NCI-H128 (cell line): Measurements from ENCODE around the gene ANP32A.

Experiments used
- DNase-seq: peaks from one replicate; lab custom pipeline; 2025; ENCODE audit not compliant: unreplicated experiment; lab: John Stamatoyannopoulos, UW

The ANP32A gene

DNA sequence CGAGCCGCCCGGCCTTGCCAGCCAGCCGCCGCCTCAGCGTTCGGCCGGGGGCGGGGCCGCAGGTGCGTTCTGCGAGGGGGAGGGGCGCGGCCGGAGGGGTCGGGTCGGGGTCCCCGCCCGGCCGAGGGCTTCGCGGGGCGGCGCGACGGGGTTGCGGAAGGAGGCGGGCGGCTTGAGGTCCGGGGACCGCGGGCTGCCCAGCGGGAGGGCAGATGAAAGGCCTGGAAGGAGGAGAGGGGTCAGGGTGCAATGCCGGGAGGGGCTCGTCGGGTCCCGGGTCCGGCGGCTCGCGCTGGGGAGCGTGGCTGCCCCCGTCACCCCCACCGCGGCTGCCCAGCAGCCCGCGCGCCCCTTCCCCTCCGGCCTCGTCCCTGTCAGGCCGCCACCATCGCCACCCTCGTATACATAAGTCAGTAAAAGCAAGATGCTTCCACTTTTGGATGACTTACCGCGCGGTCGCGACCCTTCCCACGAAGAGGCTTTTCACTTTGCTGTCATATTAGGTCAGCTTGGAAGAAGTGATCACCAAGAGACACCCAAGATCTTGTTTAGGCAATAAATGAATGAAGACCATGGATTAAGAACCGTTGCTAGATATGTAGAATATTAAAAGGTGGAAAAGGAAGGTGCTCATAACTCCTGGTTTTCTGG lies 620 bp upstream of the ANP32A start:
- DNase-seq: no peak

DNA sequence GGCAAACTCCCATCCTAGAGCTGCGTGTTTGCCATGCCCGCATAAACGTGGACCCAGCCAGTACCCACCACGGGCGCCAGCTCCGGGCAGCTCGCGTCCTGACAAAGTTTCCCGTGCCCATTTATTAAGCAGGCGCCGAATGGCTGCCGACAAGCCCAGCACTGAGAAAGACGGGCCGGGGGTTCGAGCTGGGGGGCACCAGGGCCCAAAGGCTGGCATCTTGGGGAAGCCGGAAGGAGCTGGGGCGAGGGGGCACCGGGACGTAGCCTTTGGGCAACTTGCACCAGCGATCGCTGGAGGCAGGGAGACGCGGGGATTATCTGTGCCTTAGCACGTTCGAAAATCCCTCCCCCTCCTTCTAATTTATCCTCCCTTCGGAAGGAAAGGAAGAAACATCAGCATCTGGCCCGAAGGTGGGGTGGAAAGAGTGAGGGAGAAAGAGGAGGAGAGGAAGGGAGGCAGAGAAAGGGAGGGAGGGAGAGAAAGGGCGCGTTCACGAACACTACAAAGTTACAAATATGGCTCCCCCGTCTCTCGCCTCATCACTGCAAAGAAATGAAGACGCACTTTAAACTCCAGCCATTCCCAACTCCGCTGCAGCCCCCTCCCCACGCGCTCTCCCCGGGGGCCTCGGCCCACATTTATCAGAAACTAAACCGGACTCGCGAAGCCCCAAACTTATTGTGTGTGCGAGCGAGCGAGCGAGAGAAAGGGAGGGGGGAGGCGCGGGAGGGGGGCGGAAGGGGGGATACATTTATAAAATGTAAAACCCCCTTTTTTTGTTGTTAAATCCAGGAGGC lies 1.0 kb downstream of the ANP32A start:
- DNase-seq: no peak

DNA sequence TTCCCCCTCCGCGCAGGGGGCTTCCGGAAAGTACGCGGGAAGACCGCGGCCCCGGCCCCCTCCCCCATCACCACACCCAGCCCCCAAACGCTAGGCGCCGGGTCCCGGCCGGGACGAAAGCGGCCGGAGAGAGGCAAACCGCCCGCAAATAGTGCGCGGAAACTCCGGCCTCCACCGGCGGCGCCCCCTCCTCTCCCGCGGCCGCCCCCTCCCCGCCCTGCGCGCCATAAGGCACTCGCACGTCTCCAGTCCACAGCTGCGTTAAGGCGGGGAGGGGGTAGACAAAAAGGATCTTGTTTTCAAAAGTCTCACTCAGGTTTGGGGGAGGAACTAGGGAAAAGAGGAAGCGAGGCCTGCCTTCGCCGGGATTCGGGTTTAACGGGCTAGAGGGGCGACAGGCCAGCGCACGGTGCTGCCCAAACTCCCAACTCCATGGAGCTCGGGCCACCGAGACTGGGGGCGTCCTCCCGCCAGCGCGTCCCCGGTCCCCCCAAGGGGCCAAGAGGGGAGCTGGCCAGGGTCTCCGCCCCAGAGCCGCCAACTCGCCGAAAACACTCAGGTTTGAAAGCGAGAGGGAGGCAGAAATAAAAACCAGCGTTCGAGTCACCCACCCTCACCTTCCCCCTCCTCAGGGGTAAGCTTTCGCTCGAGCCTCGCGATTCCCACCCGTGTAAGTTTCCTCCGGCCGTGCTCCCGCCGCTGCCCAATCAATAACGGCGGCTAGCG lies 1.8 kb downstream of the ANP32A start:
- DNase-seq: no peak

DNA sequence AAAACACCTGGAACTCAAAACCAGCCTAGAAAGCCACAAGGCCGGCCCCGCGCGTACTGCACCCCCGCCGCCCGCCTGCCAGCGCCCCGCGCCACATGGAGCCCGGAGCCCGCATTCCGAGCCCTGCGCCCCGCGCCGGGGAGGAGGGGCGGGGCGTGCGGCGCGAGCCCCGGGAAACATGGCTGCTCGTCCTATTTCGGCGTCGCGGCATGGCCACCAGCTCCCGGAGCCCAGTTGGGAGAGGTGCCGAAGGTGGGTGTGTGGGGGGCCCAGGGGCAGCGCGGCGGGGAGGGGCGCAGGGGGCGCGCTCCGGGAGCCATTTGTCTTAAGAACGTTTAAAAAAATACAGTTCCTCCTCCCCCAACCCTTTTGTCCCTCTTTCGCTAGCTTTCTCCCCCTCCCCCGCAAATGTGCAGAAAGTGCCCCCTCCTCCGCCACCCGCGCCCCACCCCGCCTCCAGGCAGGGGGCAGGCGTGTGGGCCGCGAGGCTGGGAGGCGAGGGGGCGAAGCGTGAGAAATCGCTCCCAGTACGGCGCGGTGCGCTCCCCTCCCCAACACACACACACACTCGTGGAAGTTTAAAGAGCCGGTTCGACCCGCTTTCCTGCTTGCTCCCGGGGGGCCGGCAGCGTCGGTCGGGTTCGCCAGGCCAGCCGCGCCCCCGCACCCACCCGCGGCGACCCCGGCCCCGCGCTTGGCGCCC lies 2.5 kb downstream of the ANP32A start:
- DNase-seq: no peak

DNA sequence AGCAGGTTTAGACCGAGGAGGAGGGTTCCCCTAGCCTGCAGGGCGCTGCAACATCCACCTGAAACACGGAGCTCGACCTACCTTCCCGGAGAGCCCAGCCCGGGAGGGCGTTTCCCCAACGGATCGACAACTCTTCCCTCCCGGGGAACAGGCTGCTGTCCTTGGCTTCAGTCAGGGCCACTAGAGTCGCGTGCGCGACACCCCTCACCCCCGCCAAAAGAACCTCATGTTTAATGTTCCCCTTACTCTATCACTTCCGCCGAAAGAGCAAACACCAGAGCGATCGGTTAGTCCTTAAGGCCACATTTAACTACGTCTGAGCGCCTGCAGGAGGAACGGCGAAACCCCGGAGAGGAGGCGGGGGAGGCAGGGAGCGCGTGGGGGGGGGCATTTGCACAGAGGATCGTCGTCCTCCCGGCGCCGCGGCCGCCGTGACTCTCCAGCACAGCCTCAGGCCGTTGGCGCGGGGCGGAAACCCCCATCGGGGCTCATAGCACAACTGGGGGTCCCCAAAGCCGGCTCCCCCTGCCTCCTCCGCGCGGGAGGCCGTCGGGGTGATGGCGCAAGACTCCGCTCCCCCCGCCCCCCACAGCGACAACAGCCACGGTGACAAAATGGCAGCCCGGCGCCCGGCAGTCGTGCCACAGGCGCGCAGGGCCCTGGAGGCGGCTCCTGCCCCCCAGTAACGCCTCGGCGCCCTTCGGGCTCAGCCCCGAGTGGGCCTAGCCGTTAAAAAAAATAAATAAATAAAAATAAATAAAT lies 3.2 kb downstream of the ANP32A start:
- no peak for DNase-seq

DNA sequence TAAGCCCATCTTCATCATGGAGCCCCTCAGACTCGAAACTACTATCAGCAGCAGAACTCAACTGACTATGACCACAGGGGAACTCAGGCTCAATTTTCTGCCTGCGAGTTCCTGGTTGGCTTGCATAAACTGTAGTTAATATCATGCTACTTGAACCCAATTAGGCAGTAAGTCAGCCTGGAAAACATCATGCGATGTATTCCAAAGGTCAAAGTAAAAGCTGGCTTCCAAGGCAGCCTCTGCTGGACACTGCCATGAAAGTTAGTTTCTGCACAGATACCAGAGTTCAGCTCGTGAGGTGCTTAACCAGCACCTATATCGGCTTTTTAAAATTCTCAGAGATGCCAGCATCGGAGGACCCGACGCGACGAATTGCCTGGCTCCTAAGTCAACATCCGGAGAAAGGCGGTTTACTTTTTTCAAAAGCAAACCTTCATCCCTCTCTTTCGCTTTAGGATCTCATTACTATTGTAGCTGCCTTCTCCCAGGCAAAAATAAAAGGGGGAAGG lies 3.8 kb downstream of the ANP32A start:
- no peak for DNase-seq

DNA sequence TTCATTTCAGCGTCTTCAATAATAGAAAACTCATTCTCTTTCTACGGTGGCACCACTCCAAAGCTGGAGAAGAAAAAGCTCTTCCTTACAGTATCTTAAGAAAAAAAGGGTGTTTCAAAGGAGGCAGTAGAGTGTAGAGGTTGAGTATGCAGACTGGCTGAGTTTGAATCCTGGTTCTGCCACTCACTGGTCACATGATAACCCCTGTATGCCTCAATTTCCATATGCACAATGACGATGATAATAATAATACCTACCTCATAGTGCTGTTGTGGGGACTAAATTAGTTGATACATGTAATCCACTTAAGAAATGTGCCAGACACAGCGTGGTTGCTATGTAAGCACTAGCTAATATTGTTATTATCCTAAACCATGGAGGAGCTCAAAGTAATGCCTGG lies 4.5 kb downstream of the ANP32A start:
- DNase-seq: no peak

DNA sequence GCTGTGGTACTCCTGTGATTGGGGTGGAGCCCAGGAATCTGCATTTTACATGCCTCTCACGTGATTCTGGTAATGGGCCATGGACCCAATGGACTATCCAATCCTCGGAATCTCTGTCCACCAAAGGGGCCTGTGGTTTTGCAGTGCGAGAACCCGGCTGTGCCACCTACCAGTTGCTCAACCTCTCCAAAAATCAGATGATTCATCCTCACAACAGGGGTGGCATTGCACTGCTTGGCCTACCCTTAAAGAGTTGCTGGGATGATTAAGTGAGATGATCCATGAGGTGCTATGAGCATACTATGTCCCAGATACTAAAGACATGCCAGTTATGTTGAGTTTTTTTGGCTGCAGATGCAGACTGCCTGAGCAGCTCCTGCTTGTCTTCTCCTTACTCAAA lies 5.1 kb downstream of the ANP32A start:
- no peak for DNase-seq

DNA sequence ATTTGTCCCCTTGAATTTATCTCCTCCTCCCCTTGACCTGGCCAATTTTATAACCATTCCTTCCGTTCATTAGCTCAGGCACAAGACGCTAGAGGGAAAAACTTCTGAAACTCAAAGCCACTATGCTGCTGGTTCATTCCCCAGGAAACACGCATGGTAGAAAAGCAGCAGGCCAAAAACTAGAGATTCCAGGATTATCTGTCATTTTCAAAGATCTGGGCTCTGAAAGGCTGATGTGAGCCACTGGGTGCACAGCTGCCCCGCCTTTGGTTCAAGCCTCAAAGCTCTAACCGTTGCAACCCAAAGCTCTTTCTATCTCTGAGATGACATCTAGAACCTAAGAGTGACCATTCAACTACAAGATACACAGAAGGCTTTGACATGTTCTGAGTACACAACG lies 6.1 kb downstream of the ANP32A start:
- no peak for DNase-seq

DNA sequence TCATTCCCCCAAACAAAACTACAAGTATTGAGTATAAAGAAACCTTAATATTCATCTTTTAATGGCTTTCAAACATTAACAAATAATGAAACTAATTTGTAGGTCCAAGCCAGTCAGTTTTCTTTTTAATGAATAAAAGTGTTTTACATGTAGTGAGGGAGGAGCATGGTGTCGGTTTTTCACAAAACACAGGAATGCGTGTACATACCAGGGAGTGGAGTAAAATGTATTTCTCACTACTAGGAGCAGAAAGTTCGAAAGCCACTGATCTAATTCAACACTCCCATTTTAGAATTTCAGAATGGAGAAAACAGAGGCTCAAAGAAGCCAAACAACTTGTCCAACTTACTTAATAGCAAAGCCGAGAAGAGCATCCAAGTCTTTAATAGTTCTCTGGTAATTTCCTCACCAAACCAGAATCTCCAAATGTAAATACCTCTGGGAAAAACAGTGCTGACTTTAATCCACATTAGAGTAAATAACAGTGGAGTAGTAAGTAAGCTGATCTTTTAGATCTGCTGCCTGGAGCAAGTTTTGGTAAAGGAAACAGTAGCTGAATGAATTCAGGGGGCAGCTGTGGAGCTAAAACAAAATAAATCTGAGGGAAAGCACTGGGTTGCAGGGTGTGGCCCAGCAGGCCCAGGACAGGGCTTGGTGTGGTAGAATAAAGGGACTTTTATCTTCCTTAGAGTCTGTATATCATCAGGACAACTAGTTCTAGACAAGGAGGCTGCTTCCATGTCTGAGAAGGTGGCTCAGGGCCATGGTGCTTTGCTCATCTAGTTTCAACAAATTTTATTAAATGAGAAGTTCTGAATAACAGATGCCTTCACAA lies 7.9 kb downstream of the ANP32A start:
- no peak for DNase-seq

DNA sequence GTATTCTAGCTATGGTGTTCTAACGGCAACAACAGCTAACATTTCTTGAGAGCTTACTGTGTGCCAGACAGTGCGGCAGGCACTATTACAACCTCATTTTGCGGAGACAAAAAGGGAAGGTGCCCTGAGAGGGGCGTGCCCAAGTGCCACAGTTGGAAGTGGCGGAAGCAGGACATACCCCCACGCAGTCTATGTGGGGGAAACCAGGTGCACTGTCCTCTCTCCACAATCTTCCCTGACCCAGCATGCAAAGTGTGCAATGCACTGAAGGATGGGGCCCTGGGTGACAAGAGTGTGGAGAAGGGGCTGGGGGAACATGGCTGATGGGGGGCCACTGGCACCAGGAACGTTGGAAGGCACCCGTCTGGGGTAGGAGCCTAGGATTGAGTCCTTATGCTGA lies 8.6 kb downstream of the ANP32A start:
- no peak for DNase-seq

DNA sequence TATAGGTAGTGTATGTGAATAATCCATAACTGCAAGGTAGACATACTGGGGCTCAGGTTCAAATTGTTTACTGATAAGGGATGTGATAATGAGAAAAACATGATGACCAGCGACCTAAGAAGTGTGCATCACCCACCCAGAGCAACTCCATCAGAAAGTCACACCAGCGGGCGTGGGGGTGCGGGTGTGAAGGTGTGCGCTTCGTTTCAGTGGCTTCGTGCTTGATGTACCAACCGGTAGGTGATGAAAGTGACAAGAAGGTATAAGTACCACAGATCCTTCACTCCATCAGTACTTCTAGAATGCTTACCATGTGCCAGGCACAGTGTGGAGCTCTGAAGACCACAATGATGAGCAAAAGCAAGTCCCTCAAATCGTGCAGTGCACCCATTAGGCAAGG lies 11.2 kb downstream of the ANP32A start:
- DNase-seq: no peak

DNA sequence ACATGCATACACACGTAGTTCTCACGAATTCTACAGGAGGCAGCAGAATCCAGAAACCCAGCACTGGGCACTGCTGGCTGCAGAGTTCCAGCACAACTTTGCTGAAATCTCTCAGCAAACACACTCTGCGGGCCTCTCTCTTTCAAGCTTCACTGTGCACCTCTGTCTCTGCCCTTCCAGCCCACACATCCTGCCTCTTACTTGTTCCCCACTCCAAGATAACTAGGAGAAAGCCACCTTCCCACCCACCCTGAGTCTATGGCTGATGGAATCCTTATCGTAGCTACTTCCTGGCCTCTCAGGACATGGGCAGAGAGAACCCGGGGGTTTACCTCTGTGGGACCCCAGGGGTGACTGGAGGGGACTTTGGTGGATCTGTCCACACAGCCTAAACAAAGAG lies 11.9 kb downstream of the ANP32A start:
- DNase-seq: no peak

DNA sequence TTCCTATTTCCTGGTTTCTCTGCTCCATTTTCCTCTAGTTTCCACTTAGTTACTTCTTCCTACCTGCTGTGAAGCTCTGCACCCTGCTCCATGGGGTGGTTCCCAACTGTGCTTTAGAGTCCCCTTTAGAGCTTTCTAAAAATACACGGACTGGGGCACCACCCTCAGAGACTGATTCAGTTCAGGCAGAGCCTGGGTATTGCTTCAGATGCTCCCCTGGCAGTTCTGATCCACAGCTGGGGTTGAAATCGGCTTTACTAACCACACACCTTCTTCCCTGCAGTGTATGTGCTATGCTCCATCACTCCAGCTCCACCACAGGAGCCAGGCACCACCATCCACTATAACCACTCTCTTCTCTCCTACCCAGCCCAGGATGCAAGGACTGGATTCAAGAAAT lies 12.6 kb downstream of the ANP32A start:
- DNase-seq: no peak

DNA sequence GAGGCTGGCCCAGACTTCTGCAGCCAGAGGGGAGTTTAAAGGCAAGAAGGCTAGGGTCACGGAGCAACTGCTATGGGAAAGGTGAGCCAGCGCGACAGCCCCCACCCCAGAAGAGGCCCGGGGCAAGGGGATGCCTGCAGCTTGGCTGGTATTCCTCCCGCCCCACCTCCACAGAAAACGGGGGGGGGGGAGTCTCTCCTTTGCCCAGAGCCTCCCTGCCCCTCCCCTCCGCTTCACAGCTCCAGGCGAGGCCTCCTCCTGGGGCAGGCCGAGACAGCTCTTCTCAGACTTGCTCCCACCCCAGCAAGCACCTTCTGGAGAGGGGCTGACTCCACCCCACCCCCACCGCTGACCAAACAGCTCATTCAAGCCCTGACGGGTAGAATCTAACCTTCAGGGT lies 13.4 kb downstream of the ANP32A start:
- no peak for DNase-seq

DNA sequence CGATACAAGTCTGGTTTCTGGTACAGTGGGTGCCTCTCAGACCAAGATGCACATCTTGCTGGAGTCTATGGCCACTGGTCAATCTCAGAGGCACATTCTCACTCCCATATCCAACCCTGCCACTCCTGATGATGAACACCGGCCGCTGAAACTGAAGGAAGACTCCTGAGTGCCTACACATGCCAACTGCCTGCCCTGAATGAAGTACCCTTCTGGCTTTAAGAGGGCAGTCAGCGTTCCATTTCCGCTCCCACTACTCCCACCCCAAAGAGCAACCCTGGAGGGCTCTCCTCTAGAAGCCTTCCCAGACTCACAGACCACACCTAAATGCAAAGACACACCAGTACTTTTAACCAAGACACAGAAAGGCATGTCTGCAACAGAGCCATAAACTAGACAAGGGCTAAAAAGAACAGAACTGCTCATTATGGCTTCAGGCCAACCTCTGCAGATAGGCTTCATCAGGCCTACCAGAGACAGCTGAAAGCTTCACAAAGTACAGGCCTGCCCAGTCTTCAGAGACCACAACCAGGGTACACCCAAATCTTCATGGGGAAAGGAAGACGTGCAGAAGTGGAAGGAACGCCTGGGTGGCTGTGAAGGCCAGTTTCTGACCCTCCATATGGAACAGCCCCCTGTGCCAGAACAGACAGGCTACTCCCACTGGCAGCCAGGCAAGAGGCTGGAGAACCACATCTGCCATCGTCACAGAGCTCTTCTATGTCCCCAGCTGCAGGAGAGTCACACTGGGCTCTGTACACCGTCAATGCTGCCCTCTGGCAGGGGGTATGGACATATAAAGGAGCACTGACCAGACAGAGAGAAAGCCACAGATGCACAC lies 14.3 kb downstream of the ANP32A start:
- no peak for DNase-seq

DNA sequence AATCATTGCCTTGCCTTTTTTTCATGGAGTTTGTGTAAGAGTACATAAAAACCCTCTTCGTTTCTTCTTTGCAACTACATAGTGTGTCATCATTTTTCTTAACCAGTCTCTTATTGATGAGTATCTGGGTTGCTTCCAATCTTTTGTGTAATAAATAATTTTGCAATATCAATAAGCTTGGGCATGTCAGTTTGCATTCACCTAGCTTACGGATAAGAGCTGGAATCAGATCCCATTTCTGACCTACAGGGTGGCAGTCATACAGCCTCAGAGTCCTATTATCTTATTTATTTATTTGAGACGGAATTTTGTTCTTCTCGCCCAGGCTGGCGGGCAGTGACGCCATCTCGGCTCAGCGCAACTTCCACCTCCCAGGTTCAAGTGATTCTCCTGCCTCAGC lies 18.3 kb downstream of the ANP32A start:
- no peak for DNase-seq

DNA sequence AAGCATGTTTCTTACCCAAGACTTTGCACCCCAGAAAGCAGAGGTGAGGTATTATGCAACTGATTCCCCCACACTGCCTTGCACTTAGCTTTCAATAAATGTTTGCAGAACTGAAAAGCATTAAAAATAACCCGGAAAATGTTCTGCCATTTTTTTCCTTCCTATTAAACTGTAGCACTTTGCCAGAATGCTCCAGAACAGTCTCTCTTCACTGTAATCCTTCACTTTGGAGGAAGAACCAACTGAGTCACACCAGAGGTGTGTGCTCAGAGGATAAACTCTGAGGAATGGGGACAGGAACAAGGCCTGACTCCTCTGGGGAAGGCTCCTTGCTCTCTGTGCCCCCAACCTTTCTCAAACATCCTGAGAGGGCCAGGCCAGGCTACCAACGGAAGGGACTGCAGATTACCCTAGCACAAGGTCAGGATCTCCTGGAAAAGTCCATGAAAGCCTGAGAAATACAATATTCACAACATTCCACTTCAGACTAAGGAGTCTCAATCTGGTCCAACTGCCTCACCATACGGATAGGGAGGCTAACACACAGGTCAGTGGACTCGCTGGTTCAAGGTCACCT lies 19.0 kb downstream of the ANP32A start:
- no peak for DNase-seq

DNA sequence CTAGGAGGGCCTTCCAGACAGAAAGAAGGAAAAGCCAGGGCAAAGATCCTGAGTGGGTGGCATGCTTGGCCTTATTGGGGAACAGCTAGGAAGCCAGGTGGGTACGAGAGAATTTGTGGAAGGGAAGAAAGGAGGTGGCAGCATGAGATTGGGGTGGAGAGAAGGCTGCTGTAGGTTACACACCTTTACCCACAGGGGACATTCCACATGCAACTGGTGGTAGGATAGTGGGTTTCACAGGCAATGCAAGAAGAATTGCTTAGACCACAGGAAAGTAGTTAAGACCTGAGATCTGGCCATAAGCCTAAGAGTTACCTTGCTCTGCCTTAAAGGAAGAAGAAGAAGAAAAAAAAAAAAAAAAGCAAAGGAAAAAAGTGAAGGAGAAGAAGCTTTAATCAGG lies 19.8 kb downstream of the ANP32A start:
- DNase-seq: no peak
